ENCODE measurements around the gene MRPL46.

DNA sequence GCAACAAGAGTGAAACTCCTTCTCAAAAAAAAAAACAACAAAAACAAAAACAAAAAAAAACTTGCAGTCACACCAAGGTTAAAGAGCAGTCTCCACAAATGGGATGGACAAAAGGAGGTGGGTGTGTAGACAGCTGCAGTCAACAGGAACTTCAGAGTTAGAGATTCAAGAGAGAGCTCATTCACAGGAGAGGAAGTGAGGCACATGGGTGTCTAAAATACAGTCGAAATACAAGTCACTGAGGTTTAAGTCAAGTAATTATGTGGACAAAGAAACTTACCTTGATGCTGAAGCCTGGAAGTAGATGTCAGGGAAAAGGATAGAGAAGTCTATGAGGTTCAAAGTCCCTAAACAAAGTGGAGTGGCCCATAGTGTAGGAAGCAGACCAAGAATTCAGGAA is 15.1 kb upstream of the MRPL46 start:
- TF ChIP-seq, protein P1, sequence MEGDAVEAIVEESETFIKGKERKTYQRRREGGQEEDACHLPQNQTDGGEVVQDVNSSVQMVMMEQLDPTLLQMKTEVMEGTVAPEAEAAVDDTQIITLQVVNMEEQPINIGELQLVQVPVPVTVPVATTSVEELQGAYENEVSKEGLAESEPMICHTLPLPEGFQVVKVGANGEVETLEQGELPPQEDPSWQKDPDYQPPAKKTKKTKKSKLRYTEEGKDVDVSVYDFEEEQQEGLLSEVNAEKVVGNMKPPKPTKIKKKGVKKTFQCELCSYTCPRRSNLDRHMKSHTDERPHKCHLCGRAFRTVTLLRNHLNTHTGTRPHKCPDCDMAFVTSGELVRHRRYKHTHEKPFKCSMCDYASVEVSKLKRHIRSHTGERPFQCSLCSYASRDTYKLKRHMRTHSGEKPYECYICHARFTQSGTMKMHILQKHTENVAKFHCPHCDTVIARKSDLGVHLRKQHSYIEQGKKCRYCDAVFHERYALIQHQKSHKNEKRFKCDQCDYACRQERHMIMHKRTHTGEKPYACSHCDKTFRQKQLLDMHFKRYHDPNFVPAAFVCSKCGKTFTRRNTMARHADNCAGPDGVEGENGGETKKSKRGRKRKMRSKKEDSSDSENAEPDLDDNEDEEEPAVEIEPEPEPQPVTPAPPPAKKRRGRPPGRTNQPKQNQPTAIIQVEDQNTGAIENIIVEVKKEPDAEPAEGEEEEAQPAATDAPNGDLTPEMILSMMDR (IDR thresholded peaks at IDR 0.05; ENCODE audit: low read depth, low read length) = no peak
- no peak for TF ChIP-seq EZH2phosphoT487 (IDR thresholded peaks at IDR 0.05; ENCODE audit: low read depth)
